Loucy (cell line): ENCODE data around the gene MS4A10.

Experiments used
- H2AFZ ChIP-seq: fragments of 200-600 bp; sonication (generic); 2 replicates; pipeline ENCODE4 v1.6.0; 2016; ENCODE audit warnings: antibody characterized with exemption, mild to moderate bottlenecking, low read length, moderate library complexity
- H3F3A ChIP-seq: fragments of 200-600 bp; 2 replicates; pipeline ENCODE4 v1.6.0; 2016; ENCODE audit warnings: antibody characterized with exemption, low read depth, mild to moderate bottlenecking
- H3K27me3 ChIP-seq: fragments of 200-600 bp; sonication (generic); 2 replicates; pipeline ENCODE4 v1.6.1; 2014; ENCODE audit warnings: low read length, mild to moderate bottlenecking; ENCODE audit not compliant: insufficient read depth, poor library complexity, severe bottlenecking
- H3K36me3 ChIP-seq: fragments of 200-600 bp; sonication (generic); 2 replicates; pipeline ENCODE4 v1.6.1; 2016; ENCODE audit warnings: low read length; ENCODE audit not compliant: insufficient read depth
- H3K4me1 ChIP-seq: fragments of 200-600 bp; sonication (generic); 2 replicates; pipeline ENCODE4 v1.5.1; 2014; ENCODE audit warnings: low read length, mild to moderate bottlenecking; ENCODE audit not compliant: insufficient read depth, poor library complexity, severe bottlenecking
- H3K4me2 ChIP-seq: fragments of 200-600 bp; sonication (generic); 2 replicates; pipeline ENCODE4 v1.6.0; 2014; ENCODE audit warnings: antibody characterized with exemption, low read length, low read depth, mild to moderate bottlenecking; ENCODE audit not compliant: poor library complexity, severe bottlenecking
- H3K4me3 ChIP-seq: fragments of 200-600 bp; sonication (generic); 2 replicates; pipeline ENCODE4 v1.5.1; 2014; ENCODE audit warnings: low read length, mild to moderate bottlenecking, mixed read lengths; ENCODE audit not compliant: poor library complexity, severe bottlenecking
- H3K79me2 ChIP-seq: fragments of 200-600 bp; sonication (generic); 2 replicates; pipeline ENCODE4 v1.6.1; 2014; ENCODE audit warnings: low read length; ENCODE audit not compliant: insufficient read depth
- H3K9ac ChIP-seq: fragments of 200-600 bp; sonication (generic); 2 replicates; pipeline ENCODE4 v1.6.0; 2014; ENCODE audit warnings: mild to moderate bottlenecking, low read depth, low read length, moderate library complexity; ENCODE audit not compliant: poor library complexity, severe bottlenecking
- H3K9me2 ChIP-seq: fragments of 200-600 bp; sonication (generic); replicated peaks from 2 replicates; pipeline ENCODE4 v1.6.1; 2016; ENCODE audit warnings: low read depth, low read length, mixed read lengths
- H3K9me3 ChIP-seq: fragments of 200-600 bp; sonication (generic); 2 replicates; pipeline ENCODE4 v1.6.1; 2014; ENCODE audit warnings: mild to moderate bottlenecking, antibody characterized with exemption, low read length, low read depth; ENCODE audit not compliant: insufficient read depth
- H4K20me1 ChIP-seq: fragments of 200-600 bp; sonication (generic); 2 replicates; pipeline ENCODE4 v1.6.0; 2014; ENCODE audit warnings: antibody characterized with exemption, low read length, mild to moderate bottlenecking; ENCODE audit not compliant: insufficient read depth, poor library complexity, severe bottlenecking
- CTCF ChIP-seq: fragments of 200-600 bp; sonication (generic); conservative IDR thresholded peaks from 2 replicates; pipeline ENCODE4 v1.5.1; 2014; ENCODE audit warnings: mild to moderate bottlenecking, antibody characterized with exemption, low read length
- EZH2phosphoT487 ChIP-seq: fragments of 200-600 bp; IDR thresholded peaks from 2 replicates; pipeline ENCODE4 v1.6.1; 2018; ENCODE audit warnings: antibody characterized with exemption, mild to moderate bottlenecking, moderate library complexity, borderline replicate concordance

MS4A10 gene

GRCh38 chr11:60840470-60841430 is 55.6 kb downstream of the MS4A10 start:
- H2AFZ ChIP-seq: no peak overlapping the region
- H3K4me2 ChIP-seq: peak overlapping the region; percentile 88

GRCh38 chr11:60841797-60842667 is 56.9 kb downstream of the MS4A10 start, which contains the start of gene CCDC86:
Gene CCDC86 (plus strand): TSS chr11:60842113. CDS start chr11:60842125, 12 bp downstream.
- peak within 1 kb of the TSS; percentile 96 for H3K4me3 ChIP-seq
- no peaks in the 10 kb centered on the region for H4K20me1 ChIP-seq
- TF ChIP-seq EZH2phosphoT487: no peak
- no peak for TF ChIP-seq CTCF
- no peaks in the 10 kb centered on the region for H3F3A ChIP-seq
- peak within 1 kb of the TSS; percentile 85 for H3K9ac ChIP-seq
- peaks cover 55% of the 10 kb centered on the region for H3K4me1 ChIP-seq
- no peaks in the 10 kb centered on the region for H3K9me2 ChIP-seq
- H3K9me3 ChIP-seq: no peaks in the 10 kb centered on the region
- H2AFZ ChIP-seq: peak within 1 kb of the TSS; percentile 83
- no peaks in the 10 kb centered on the region for H3K36me3 ChIP-seq
- H3K4me2 ChIP-seq: peak within 1 kb of the TSS; percentile 88
- peaks cover 44% of the 10 kb centered on the region for H3K79me2 ChIP-seq
- no peaks in the 10 kb centered on the region for H3K27me3 ChIP-seq

More at GRCh38 chr11:60840470-60841430, 55.6 kb downstream of the MS4A10 start:
- Histone ChIP-seq H3K9me2 (no peaks in the 10 kb centered on the region), H3K4me3 (peak overlapping the region; percentile 96), H4K20me1 (no peaks in the 10 kb centered on the region), H3K79me2 (peaks cover 38% of the 10 kb centered on the region), H3K27me3 (no peaks in the 10 kb centered on the region), H3K4me1 (peaks cover 55% of the 10 kb centered on the region), H3K36me3 (no peaks in the 10 kb centered on the region), H3K9ac (peak overlapping the region; percentile 85), H3F3A (no peaks in the 10 kb centered on the region), H3K9me3 (no peaks in the 10 kb centered on the region)
- TF ChIP-seq CTCF (no peak), EZH2phosphoT487 (no peak)

- no peaks in the 10 kb centered on the region for H4K20me1 ChIP-seq
- peaks cover 51% of the 10 kb centered on the region for H3K4me1 ChIP-seq
- H3K27me3 ChIP-seq: no peaks in the 10 kb centered on the region
- H3K36me3 ChIP-seq: no peaks in the 10 kb centered on the region
- TF ChIP-seq CTCF (no peak), EZH2phosphoT487 (no peak)
- H3K4me3 ChIP-seq: peak overlapping the region; percentile 96
- H3K9ac ChIP-seq: peak overlapping the region; percentile 85
- no peaks in the 10 kb centered on the region for H3K9me2 ChIP-seq
- peak overlapping the region; percentile 88 for H3K4me2 ChIP-seq
- no peaks in the 10 kb centered on the region for H3F3A ChIP-seq
- peaks cover 50% of the 10 kb centered on the region for H3K79me2 ChIP-seq
- H3K9me3 ChIP-seq: no peaks in the 10 kb centered on the region
- no peak overlapping the region; the same call in 1 of the 2 replicates for H2AFZ ChIP-seq
Observed at GRCh38 chr11:60842668-60843600, 57.8 kb downstream of the MS4A10 start.
